Head of caudate nucleus (tissue), 42 donors: ENCODE results near the gene TBC1D1.
"Not testable (repeated sequence)": the region's sequence is repeated elsewhere in the genome, so short reads cannot be mapped to it uniquely, and the experiment has no call there.

ENCODE experiments used
- DNase-seq, 42 donors: peaks; one replicate each; pipeline versions ENCODE4 v3.0.0 to v3.0.0-alpha.2; 2020 to 2021; ENCODE audit warnings: mixed read lengths in 7 of 42
- intact Hi-C: fragments of 100-400 bp; cut with DNase I; formaldehyde crosslinking; loops from one replicate; pipeline ENCODE4 v1.15.0; 2022

The TBC1D1 gene

GRCh38 chr4:38003102-38003501, 112.2 kb downstream of the TBC1D1 start:
- no peak for DNase-seq
- intact Hi-C loops: no loop called here

- DNase-seq: no peak
Measured at GRCh38 chr4:38003628-38004027, 112.7 kb downstream of the TBC1D1 start.

GRCh38 chr4:38004062-38004461, 113.2 kb downstream of the TBC1D1 start:
- DNase-seq: no peak
- intact Hi-C loops: no loop called here

More at GRCh38 chr4:38003628-38004027, 112.7 kb downstream of the TBC1D1 start:
- intact Hi-C loops: no loop called here

GRCh38 chr4:38004887-38005286, 114.0 kb downstream of the TBC1D1 start:
- no peak for DNase-seq
- intact Hi-C loops: no loop called here

- DNase-seq: no peak
- intact Hi-C loops: no loop called here
Measured at GRCh38 chr4:38005637-38006036, 114.8 kb downstream of the TBC1D1 start.

- no peak for DNase-seq
- intact Hi-C loops: no loop called here
Measured at GRCh38 chr4:38007645-38008044, 116.8 kb downstream of the TBC1D1 start.

- intact Hi-C loops: no loop called here
- DNase-seq: no peak
Measured at GRCh38 chr4:38008571-38009021, 117.7 kb downstream of the TBC1D1 start.

GRCh38 chr4:38009421-38009820, 118.5 kb downstream of the TBC1D1 start:
- DNase-seq: no peak
- intact Hi-C loops: no loop called here

GRCh38 chr4:38009949-38010348, 119.1 kb downstream of the TBC1D1 start:
- intact Hi-C loops: no loop called here

GRCh38 chr4:38011511-38012162, 120.8 kb downstream of the TBC1D1 start:
- intact Hi-C loops: no loop called here

More at GRCh38 chr4:38009949-38010348, 119.1 kb downstream of the TBC1D1 start:
- DNase-seq: no peak

GRCh38 chr4:38013461-38014366, 122.8 kb downstream of the TBC1D1 start:
- DNase-seq: peak in 14 of 42 donors; percentile 8 to 60 (median 26)
- intact Hi-C loops: no loop called here

More at GRCh38 chr4:38011511-38012162, 120.8 kb downstream of the TBC1D1 start:
- DNase-seq: no peak

GRCh38 chr4:38014421-38014852, 123.6 kb downstream of the TBC1D1 start:
- intact Hi-C loops: no loop called here
- no peak for DNase-seq

GRCh38 chr4:38015886-38016515, 125.1 kb downstream of the TBC1D1 start:
- intact Hi-C loops: no loop called here

GRCh38 chr4:38016698-38017097, 125.8 kb downstream of the TBC1D1 start:
- no peak for DNase-seq
- intact Hi-C loops: no loop called here

More at GRCh38 chr4:38015886-38016515, 125.1 kb downstream of the TBC1D1 start:
- DNase-seq: no peak

- intact Hi-C loops: no loop called here
- DNase-seq: no peak
Measured at GRCh38 chr4:38017609-38018008, 126.7 kb downstream of the TBC1D1 start.

- intact Hi-C loops: no loop called here
- DNase-seq: no peak
Measured at GRCh38 chr4:38020386-38020785, 129.5 kb downstream of the TBC1D1 start.

GRCh38 chr4:38020961-38021360, 130.1 kb downstream of the TBC1D1 start:
- intact Hi-C loops, DNase-seq: not testable (repeated sequence)

- DNase-seq: no peak
Measured at GRCh38 chr4:38021751-38022150, 130.9 kb downstream of the TBC1D1 start.

GRCh38 chr4:38023347-38024205, 132.7 kb downstream of the TBC1D1 start:
- DNase-seq: no peak
- intact Hi-C loops: no loop called here

More at GRCh38 chr4:38021751-38022150, 130.9 kb downstream of the TBC1D1 start:
- intact Hi-C loops: no loop called here
